Keratinocyte (primary cell): ENCODE results near the gene AFMID. TPM values are rescaled to one million over a fixed set of nuclear protein-coding genes. Genes with fewer than 3 reads are reported as not detected.

Experiments
- DNase-seq: peaks from one replicate; pipeline ENCODE4 v3.0.0-alpha.2; 2011; ENCODE audit warnings: low read depth, missing footprints, low spot score
- FAIRE-seq: peaks from 2 replicates; lab custom pipeline; 2011; peaks lifted over from hg19 to GRCh38; lab: Jason Lieb, UNC
- H2AFZ ChIP-seq: 2 replicates; pipeline ENCODE4 v1.6.0; 2012; ENCODE audit warnings: low read length, control low read depth, inconsistent platforms; ENCODE audit not compliant: control insufficient read depth
- H3K27ac ChIP-seq: 2 replicates; pipeline ENCODE4 v1.5.1; 2011; ENCODE audit warnings: low read length; ENCODE audit not compliant: control insufficient read depth, insufficient read depth
- H3K27me3 ChIP-seq: 3 replicates; pipeline ENCODE4 v1.6.0; 2011; ENCODE audit warnings: low read length; ENCODE audit not compliant: control insufficient read depth, insufficient read depth; ENCODE audit errors: extremely low read depth
- H3K36me3 ChIP-seq, 2 experiments: 2 replicates in 1 of 2; 3 replicates in 1 of 2; pipeline ENCODE4 v1.5.1; 2011; ENCODE audit warnings: low read length in 2 of 2, mild to moderate bottlenecking in 1 of 2; ENCODE audit not compliant: control insufficient read depth in 2 of 2, insufficient read depth in 2 of 2; ENCODE audit errors: extremely low read depth in 1 of 2
- H3K4me1 ChIP-seq: 3 replicates; pipeline ENCODE4 v1.5.1; 2011; ENCODE audit warnings: low read length; ENCODE audit not compliant: control insufficient read depth, insufficient read depth; ENCODE audit errors: extremely low read depth
- H3K4me2 ChIP-seq: 3 replicates; pipeline ENCODE4 v1.6.0; 2011; ENCODE audit warnings: low read depth, low read length; ENCODE audit not compliant: control insufficient read depth, insufficient read depth; ENCODE audit errors: extremely low read depth
- H3K4me3 ChIP-seq, 3 experiments: fragments of 200-600 bp in 1 of 3; sonication (generic) in 1 of 3; 2 replicates in 2 of 3; 3 replicates in 1 of 3; pipeline ENCODE4 v1.5.1; 2011 to 2016; ENCODE audit warnings: low read length in 3 of 3, mild to moderate bottlenecking in 3 of 3, control low read depth in 2 of 3, inconsistent platforms in 1 of 3, low read depth in 1 of 3, mixed read lengths in 1 of 3, mixed run types in 1 of 3, moderate library complexity in 1 of 3; ENCODE audit not compliant: control insufficient read depth in 2 of 3, insufficient read depth in 2 of 3; ENCODE audit errors: extremely low read depth in 1 of 3
- H3K79me2 ChIP-seq: 2 replicates; pipeline ENCODE4 v1.6.0; 2012; ENCODE audit warnings: low read length; ENCODE audit not compliant: control insufficient read depth, insufficient read depth
- H3K9ac ChIP-seq: 3 replicates; pipeline ENCODE4 v1.6.0; 2011; ENCODE audit warnings: low read length; ENCODE audit not compliant: control insufficient read depth, insufficient read depth; ENCODE audit errors: extremely low read depth
- H3K9me1 ChIP-seq: 3 replicates; pipeline ENCODE4 v1.6.0; 2011; ENCODE audit warnings: low read length; ENCODE audit not compliant: control insufficient read depth, insufficient read depth; ENCODE audit errors: extremely low read depth
- H3K9me3 ChIP-seq: 2 replicates; pipeline ENCODE4 v1.5.1; 2012; ENCODE audit warnings: low read depth, low read length; ENCODE audit not compliant: control insufficient read depth
- H4K20me1 ChIP-seq: 3 replicates; pipeline ENCODE4 v1.6.0; 2011; ENCODE audit warnings: low read length; ENCODE audit not compliant: control insufficient read depth, insufficient read depth; ENCODE audit errors: extremely low read depth
- CTCF ChIP-seq, 3 experiments: IDR thresholded peaks in 1 of 3; conservative IDR thresholded peaks in 1 of 3; optimal IDR thresholded peaks in 1 of 3; 2 replicates in 2 of 3; 3 replicates in 1 of 3; pipeline versions ENCODE3 to v1.5.1; 2011; ENCODE audit warnings: low read length in 3 of 3, mild to moderate bottlenecking in 3 of 3, moderate library complexity in 2 of 3, control low read depth in 1 of 3, inconsistent platforms in 1 of 3; ENCODE audit not compliant: insufficient read depth in 2 of 3; ENCODE audit errors: extremely low read depth in 1 of 3
- EZH2 ChIP-seq: IDR thresholded peaks from one replicate; pipeline ENCODE4 v1.6.1; 2012; ENCODE audit warnings: inconsistent platforms, mild to moderate bottlenecking, low read length, moderate library complexity
- dilution Hi-C: fragments of 300-500 bp; cut with MboI; formaldehyde crosslinking; loops from one replicate; pipeline ENCODE4 v1.7.0; 2020; ENCODE audit warnings: low sequenced_read_pairs; ENCODE audit not compliant: extremely low pct_ligation_motif_present
- polyA plus RNA-seq, 5 experiments: library from polyadenylated mRNA; depleted of rRNA in 3 of 5; stranded (reverse) in 3 of 5; stranded (forward) in 1 of 5; unstranded in 1 of 5; fragments of >200 nt; gene quantifications; 1 replicate in 1 of 5; 2 replicates in 3 of 5; 3 replicates in 1 of 5; pipeline versions ENCODE4 v1.2.1 to v1.2.3, GENCODE V29; 2011 to 2012; ENCODE audit warnings: missing spikeins in 2 of 5, low read depth in 1 of 5, low replicate concordance in 1 of 5

The AFMID gene
- polyA plus RNA-seq, 1 donor (not counting 4 experiments of a cell fraction or from before 2014, with no cell fraction given) = 21.6 TPM

DNA sequence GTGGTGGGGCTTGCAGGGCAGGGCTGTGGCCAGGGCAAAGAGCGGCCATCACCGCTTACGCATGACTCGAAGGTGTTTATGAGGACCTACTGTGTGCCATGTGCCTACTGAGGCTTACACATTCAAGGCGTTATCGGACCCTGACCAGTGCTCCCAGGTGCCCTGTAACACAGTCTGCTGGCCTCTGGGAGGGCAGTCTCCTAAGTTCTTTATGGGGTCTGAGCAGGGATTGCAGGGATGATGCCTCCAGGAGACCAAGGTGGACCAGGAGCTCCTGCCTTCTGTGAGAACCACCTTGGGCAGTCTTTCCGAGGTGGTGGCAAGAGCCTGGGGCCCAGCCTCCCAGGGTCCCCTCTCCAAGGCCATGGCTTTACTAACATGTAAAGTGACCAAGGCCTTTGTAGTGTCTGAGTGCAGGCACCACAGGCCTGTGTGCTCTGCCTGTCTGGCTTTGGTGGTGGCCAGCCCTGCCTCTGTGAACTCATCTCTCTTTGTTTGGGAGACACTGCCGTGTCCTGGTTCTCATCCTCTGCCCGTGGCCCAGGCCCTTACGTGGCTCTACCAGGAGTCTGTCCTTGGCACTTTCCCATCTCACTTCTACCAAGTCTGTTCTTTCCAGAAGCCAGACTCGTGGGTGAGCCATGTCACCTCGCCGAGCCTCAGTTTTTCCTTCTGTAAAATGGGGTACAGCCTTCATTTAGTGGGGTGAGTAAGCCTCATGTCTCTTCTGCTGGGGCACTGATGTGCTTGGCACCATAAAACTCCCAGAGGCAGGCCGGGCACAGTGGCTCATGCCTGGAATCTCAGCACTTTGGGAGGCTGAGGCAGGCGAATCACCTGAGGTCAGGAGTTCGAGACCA, 22.2 kb upstream of the AFMID start:
- Histone ChIP-seq H3K4me2 (no peak overlapping the region), H3K9ac (no peak overlapping the region), H3K79me2 (no peaks in the 10 kb centered on the region), H4K20me1 (no peaks in the 10 kb centered on the region), H3K27me3 (no peaks in the 10 kb centered on the region), H3K9me3 (no peaks in the 10 kb centered on the region), H3K4me1 (peaks cover 26% of the 10 kb centered on the region), H3K4me3 (no peak overlapping the region), H2AFZ (no peak overlapping the region), H3K9me1 (no peaks in the 10 kb centered on the region), H3K36me3 (no peaks in the 10 kb centered on the region), H3K27ac (no peak overlapping the region)
- no peak for TF ChIP-seq CTCF (optimal IDR thresholded peaks at IDR 0.05 in 1 of 3, IDR thresholded peaks at IDR 0.05 in 1 of 3, conservative IDR thresholded peaks at IDR 0.05 in 1 of 3; ENCODE audit: extremely low read depth in 1 of 3, insufficient read depth in 2 of 3, low read length in 3 of 3)
- TF ChIP-seq EZH2 = no peak
- FAIRE-seq = no peak
- dilution Hi-C loops = no loop called here
- DNase-seq = no peak

- dilution Hi-C loops = no loop called here
These were observed 20.7 kb upstream of the AFMID start for GRCh38 chr17:78166416-78166815.

More at GRCh38 chr17:78166416-78166815, 20.7 kb upstream of the AFMID start:
- TF ChIP-seq EZH2 (no peak), CTCF (optimal IDR thresholded peaks at IDR 0.05 in 1 of 3, IDR thresholded peaks at IDR 0.05 in 1 of 3, conservative IDR thresholded peaks at IDR 0.05 in 1 of 3; ENCODE audit: extremely low read depth in 1 of 3, insufficient read depth in 2 of 3, low read length in 3 of 3) (no peak)
- FAIRE-seq (no peak), DNase-seq (no peak)
- Histone ChIP-seq H3K4me2 (no peak overlapping the region), H3K4me3 (no peak overlapping the region), H3K36me3 (peaks cover under 1 to 4% of the 10 kb centered on the region in 2 experiments), H3K9me1 (no peaks in the 10 kb centered on the region), H3K27me3 (no peaks in the 10 kb centered on the region), H3K9me3 (no peaks in the 10 kb centered on the region), H3K4me1 (peaks cover 18% of the 10 kb centered on the region), H3K79me2 (no peaks in the 10 kb centered on the region), H3K27ac (no peak overlapping the region), H4K20me1 (no peaks in the 10 kb centered on the region), H2AFZ (no peak overlapping the region), H3K9ac (no peak overlapping the region)
